ENCODE data around the gene HERC2.

DNA sequence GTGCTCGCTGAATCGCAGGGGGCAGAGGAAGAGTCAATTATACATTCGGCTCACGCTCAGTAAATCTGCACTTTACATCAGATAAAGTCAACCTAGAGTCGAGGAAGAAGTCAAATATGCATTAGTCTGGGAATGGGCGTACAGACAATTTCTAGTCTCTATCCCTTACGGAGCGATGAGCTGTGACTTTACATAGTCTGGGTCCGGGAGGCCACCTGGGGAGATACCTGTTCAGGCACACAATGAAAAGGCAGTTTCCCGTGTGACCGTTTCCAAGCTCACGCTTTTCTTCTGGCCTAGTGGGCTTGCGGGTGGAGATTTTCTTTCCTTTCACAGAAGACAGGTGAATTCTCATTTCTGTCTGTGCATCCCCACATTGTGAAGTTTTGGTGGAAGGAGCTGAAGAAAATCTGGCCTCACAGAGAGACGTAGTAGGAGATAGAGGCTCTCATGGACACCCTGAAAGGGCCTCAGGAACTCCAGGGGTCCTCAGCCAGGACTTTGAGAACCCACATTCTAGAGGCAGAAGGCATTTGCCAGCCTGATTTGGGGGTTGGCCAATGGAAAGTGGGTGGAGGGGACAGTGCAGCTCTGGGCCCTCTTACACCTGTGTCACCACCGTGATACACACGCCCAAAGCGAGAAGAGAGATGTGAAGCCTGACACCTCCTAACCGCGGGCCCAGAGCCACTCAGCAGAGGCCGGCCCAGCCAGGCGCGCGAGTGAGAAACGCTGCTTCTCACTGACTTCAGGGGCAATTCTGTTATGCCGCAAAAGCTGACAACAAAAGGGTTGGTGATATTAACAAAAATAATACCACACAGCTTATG is 212.1 kb downstream of the HERC2 start:
- TF ChIP-seq POLR2AphosphoS5 (IDR thresholded peaks at IDR 0.05) (no peak), CTCF (IDR thresholded peaks at IDR 0.05) (no peak)

Data from stomach (tissue), 4 donors.